Measurements from ENCODE around the gene ITGB7. TPM values are rescaled to one million over a fixed set of nuclear protein-coding genes. Genes with fewer than 3 reads are reported as not detected.

The ITGB7 gene
- polyA plus RNA-seq, 3 donors: 24.1 to 33.1 (median 28.4) TPM

GRCh38 chr12:53182903-53183302, 24.1 kb downstream of the ITGB7 start:
- Histone ChIP-seq H2AFZ (ENCODE audit: insufficient read depth, low read depth, low read length, poor library complexity, severe bottlenecking) (no peak overlapping the region), H3K9ac (ENCODE audit: insufficient read depth, low read length, poor library complexity, severe bottlenecking) (no peak overlapping the region), H3K9me3 (replicated peaks in 1 of 2; ENCODE audit: control insufficient read depth in 1 of 2, insufficient read depth in 1 of 2, low read length in 2 of 2) (no peaks in the 10 kb centered on the region), H3K79me2 (ENCODE audit: insufficient read depth, low read length) (peaks cover 47% of the 10 kb centered on the region), H3K4me3 (replicated peaks in 1 of 3; ENCODE audit: low read depth in 2 of 3, low read length in 3 of 3) (peak overlapping the region in 1 of 3 experiments; percentile 90), H3K27me3 (ENCODE audit: control insufficient read depth in 2 of 2, insufficient read depth in 2 of 2, low read length in 2 of 2) (no peaks in the 10 kb centered on the region), H4K20me1 (ENCODE audit: insufficient read depth, low read length) (peaks cover 56% of the 10 kb centered on the region), H3K4me2 (replicated peaks; ENCODE audit: extremely low read depth, low read length, poor library complexity, severe bottlenecking) (peak overlapping the region; percentile 85), H3K4me1 (ENCODE audit: control insufficient read depth in 1 of 2, insufficient read depth in 2 of 2, low read length in 2 of 2) (peaks cover 34 to 43% of the 10 kb centered on the region in 2 donors), H3K36me3 (replicated peaks in 1 of 2; ENCODE audit: control insufficient read depth in 1 of 2, insufficient read depth in 2 of 2, low read length in 2 of 2) (peaks cover 42 to 52% of the 10 kb centered on the region in 2 donors), H3K27ac (ENCODE audit: low read depth in 1 of 2, low read length in 2 of 2) (peak overlapping the region in 1 of 2 donors; percentile 89)
- Mint-ChIP-seq H3K27me3 (ENCODE audit: low read depth in 3 of 3) (no peaks in the 10 kb centered on the region), H3K36me3 (peaks cover 40 to 54% of the 10 kb centered on the region in 2 donors), H3K4me1 (peaks cover 47% of the 10 kb centered on the region), H3K9me3 (no peaks in the 10 kb centered on the region), H3K27ac (peak overlapping the region; percentile 1 to 70 (median 25)), H3K4me3 (peak overlapping the region in 1 of 2 donors; percentile 64)
- peak; percentile 47 to 68 (median 60) for DNase-seq
- TF ChIP-seq CTCF (IDR thresholded peaks at IDR 0.05): no peak
- intact Hi-C loops (cut with micrococcal nuclease): no loop called here
- WGBS (ENCODE audit: insufficient coverage): no CpG with 5 or more reads among the region's 2 CpGs

- Histone ChIP-seq H3K36me3 (replicated peaks in 1 of 2; ENCODE audit: control insufficient read depth in 1 of 2, insufficient read depth in 2 of 2, low read length in 2 of 2) (peaks cover 32 to 42% of the 10 kb centered on the region in 2 donors), H4K20me1 (ENCODE audit: insufficient read depth, low read length) (peaks cover 49% of the 10 kb centered on the region), H3K79me2 (ENCODE audit: insufficient read depth, low read length) (peaks cover 47% of the 10 kb centered on the region), H3K27me3 (ENCODE audit: control insufficient read depth in 2 of 2, insufficient read depth in 2 of 2, low read length in 2 of 2) (no peaks in the 10 kb centered on the region), H3K4me2 (replicated peaks; ENCODE audit: extremely low read depth, low read length, poor library complexity, severe bottlenecking) (peak overlapping the region; percentile 85), H2AFZ (ENCODE audit: insufficient read depth, low read depth, low read length, poor library complexity, severe bottlenecking) (no peak overlapping the region), H3K9me3 (replicated peaks in 1 of 2; ENCODE audit: control insufficient read depth in 1 of 2, insufficient read depth in 1 of 2, low read length in 2 of 2) (no peaks in the 10 kb centered on the region), H3K4me3 (replicated peaks in 1 of 3; ENCODE audit: low read depth in 2 of 3, low read length in 3 of 3) (peak overlapping the region in 1 of 3 experiments; percentile 90), H3K27ac (ENCODE audit: low read depth in 1 of 2, low read length in 2 of 2) (peak overlapping the region in 1 of 2 donors; percentile 89), H3K9ac (ENCODE audit: insufficient read depth, low read length, poor library complexity, severe bottlenecking) (no peak overlapping the region), H3K4me1 (ENCODE audit: control insufficient read depth in 1 of 2, insufficient read depth in 2 of 2, low read length in 2 of 2) (peaks cover 34 to 43% of the 10 kb centered on the region in 2 donors)
- H3K27ac Mint-ChIP-seq: peak overlapping the region in 6 of 7 donors; percentile 16 to 89 (median 34)
- WGBS (ENCODE audit: insufficient coverage): 100% methylated on average over 2 of the region's 2 CpGs
- H3K36me3 Mint-ChIP-seq: peaks cover 31 to 45% of the 10 kb centered on the region in 2 donors
- intact Hi-C loops (cut with micrococcal nuclease): no loop called here
- peak overlapping the region in 1 of 2 donors; percentile 93 for H3K4me3 Mint-ChIP-seq
- no peaks in the 10 kb centered on the region for H3K27me3 Mint-ChIP-seq (ENCODE audit: low read depth in 3 of 3)
- TF ChIP-seq CTCF (IDR thresholded peaks at IDR 0.05): no peak
- DNase-seq: no peak
- H3K9me3 Mint-ChIP-seq: no peaks in the 10 kb centered on the region
- H3K4me1 Mint-ChIP-seq: peaks cover 43% of the 10 kb centered on the region
Observed at GRCh38 chr12:53181935-53182334, 25.1 kb downstream of the ITGB7 start.

All from CD14-positive monocyte (primary cell).